HG03460 (cell line): ENCODE data around the gene TMCO1.
"Not testable (repeated sequence)": the region's sequence is repeated elsewhere in the genome, so short reads cannot be mapped to it uniquely, and the experiment has no call there.

Experiments
- ATAC-seq: cut with Tn5 transposase; IDR thresholded peaks from one replicate; pipeline ENCODE4 v1.9.1; 2021; ENCODE audit not compliant: unreplicated experiment

The TMCO1 gene

GRCh38 chr1:165747632-165748447 lies 20.8 kb downstream of the TMCO1 start:
- no peak for ATAC-seq

DNA sequence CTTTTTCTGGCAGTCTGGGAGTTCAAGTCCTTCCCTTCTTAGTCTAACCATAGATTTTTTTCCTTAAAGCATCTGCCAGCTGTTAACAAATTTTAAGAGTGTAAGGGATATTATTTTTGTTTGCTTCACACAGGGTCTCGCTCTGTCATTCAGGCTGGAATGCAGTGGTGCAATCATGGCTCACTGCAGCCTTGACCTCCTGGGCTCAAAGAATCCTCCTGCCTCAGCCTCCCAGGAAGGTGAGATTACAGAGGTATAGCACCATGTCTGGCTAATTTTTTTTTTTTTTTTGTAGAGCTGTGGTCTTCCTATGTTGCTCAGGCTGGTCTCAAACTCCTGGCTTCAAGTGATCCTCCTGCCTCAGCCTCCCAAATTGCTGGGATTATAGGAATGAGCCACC lies 23.8 kb downstream of the TMCO1 start:
- ATAC-seq = not testable (repeated sequence)

DNA sequence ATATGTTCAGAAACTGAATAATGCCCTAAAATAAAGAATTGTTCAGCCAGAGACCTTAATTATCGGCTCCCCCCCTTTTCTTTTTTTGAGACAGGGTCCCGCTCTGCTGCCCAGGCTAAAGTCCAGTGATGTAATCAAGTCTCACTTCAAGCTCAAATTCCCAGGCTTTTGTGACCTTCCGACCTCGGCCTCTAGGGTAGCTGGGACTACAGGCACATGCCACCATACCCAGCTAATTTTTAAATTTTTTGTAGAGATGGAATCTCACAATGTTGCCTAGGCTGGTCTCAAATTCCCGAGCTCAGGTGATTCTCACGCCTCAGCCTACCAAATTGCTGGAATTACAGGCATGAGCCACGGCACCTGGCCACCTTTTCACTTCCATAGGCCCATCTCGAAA lies 26.5 kb downstream of the TMCO1 start:
- no peak for ATAC-seq

- ATAC-seq = peak; percentile 98
These were observed 29.9 kb downstream of the TMCO1 start for GRCh38 chr1:165738794-165739193.

DNA sequence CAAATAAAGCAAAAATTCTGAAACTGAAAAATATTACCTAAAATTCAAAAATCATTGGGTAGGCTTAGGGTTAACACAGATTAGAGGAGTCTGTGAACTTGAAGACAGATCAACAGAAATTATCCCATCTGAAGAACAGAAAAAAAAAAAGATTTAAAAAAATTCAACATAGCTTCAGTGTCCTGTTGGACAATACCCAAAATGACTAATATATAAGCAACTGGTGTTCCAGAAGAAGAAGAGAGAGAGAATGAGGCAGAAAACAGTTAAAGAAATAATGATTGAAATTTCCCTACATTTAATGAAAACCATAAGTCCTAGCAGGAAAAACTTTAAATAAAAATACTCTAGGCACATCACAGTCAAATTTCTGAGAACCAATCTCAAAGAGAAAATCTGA lies 31.5 kb downstream of the TMCO1 start:
- ATAC-seq = no peak

GRCh38 chr1:165734906-165735305 lies 33.8 kb downstream of the TMCO1 start:
- no peak for ATAC-seq

DNA sequence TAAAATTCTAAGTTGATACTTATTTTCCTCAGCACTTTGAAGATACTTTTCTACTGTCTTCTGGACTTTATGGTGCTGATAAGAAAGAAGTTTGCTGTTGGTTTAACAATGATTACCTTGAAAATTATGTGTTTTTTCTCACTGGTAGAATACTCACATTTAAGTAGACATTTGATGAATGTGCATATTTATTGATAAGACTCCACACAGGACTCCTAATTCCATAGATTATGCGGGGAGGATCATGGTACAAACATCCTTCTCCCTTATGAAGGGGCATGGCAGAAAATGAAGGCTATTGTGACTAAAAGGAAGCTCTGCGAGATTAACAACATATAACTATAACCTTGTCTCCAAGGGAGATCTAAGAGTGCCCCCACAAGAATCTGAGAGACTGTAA lies 41.8 kb downstream of the TMCO1 start:
- no peak for ATAC-seq

DNA sequence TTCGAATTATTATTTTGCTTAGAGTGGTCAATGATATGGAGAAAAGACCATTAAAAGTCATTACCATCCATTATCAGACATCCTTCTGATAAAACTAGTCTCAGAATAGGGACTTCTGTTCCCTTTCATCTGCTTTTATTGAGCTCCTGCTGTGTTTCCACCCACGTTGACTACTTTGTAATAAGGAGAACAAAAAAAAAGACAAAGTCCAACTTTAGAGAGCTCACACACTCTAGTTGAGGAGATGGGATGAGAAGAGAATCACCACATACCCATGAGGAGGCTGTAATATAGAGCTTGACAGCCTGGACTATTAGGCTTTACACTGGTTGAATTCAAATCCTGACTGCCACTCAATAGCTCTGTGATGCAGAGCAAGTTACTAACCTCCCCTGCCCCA lies 42.5 kb downstream of the TMCO1 start:
- ATAC-seq = no peak

GRCh38 chr1:165717918-165718515 lies 50.7 kb downstream of the TMCO1 start:
- peak; percentile 75 for ATAC-seq

GRCh38 chr1:165716265-165717051 lies 52.2 kb downstream of the TMCO1 start:
- ATAC-seq = not testable (repeated sequence)

GRCh38 chr1:165712764-165713163 lies 55.9 kb downstream of the TMCO1 start:
- ATAC-seq = no peak

DNA sequence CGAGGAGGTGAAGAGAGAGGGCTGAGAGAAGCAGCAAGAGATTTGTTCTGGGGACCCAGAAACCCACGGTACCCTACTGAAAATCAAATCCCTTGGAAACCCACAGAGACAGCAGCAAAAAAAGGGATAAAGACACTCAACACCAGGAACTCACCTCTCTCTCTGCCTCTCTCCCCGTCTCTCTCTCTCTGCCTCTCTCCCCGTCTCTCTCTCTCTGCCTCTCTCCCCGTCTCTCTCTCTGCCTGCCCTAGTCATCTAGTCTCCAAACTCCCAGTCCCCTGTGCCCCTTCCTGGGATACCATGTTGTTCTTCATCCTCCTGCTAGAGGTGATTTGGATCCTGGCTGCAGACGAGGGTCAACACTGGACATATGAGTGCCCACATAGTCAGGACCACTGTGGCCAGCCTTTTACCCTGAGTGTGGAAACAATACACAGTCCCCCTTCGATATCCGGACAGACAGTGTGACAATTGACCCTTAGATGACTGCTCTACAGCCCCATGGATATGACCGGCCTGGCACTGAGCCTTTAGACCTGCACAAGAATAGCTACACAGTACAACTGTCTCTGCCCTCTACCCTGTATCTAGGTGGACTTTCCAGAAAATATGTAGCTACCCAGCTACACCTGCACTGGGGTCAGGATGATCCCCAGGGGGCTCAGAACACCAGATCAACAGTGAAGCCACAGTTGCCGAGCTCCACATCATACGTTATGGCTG lies 60.5 kb downstream of the TMCO1 start:
- no peak for ATAC-seq

GRCh38 chr1:165703648-165704047 lies 65.0 kb downstream of the TMCO1 start:
- no peak for ATAC-seq

DNA sequence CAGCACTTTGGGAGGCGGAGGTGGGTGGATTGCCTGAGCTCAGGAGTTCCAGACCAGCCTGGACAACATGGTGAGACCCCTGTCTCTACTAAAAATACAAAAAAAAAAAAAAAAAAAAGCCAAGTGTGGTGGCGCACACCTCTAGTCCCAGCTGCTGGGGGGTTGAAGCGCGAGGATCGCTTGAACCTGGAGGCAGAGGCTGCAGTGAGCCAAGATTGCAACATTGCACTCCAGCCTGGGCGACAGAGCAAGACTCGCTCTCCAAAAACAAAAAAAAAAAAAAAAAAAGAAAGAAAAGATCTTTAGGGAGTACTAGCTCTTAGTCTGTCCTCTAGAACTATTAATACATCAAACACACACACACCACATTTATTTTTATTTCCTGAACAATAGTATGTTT lies 66.7 kb downstream of the TMCO1 start:
- ATAC-seq = not testable (repeated sequence)

DNA sequence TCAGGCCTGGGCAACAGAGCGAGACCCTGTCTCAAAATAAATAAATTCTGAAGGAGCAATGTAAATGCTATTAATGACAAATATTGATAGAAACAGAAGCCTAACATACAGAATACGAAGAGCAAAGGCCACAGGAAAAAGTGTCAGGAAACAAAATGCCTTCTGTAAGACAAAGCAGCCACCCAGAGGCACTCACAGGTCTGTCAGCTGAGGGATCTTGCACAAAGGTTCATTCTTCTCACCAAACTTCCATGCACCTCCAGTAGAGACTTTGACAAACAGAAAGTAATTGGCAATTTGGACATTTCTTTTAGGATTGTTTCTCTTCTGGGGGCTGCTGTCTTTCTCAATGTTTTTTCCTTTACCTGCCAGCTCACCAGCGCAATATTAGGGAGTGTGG lies 69.1 kb downstream of the TMCO1 start:
- ATAC-seq = no peak

DNA sequence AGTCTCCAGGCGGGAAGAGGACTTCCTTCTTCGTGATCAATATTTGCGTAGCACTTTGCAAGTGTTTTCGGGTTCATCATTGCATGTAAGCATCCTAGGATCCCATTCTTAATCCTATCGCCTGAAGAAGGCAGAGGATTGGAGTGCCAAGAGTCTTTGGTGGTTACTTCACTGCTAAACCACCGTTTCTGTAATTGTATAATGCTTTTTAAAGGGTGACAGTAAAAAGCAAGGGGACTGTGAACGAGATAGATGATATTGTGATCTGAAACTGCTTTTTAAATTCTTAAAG lies 70.0 kb downstream of the TMCO1 start:
- no peak for ATAC-seq

DNA sequence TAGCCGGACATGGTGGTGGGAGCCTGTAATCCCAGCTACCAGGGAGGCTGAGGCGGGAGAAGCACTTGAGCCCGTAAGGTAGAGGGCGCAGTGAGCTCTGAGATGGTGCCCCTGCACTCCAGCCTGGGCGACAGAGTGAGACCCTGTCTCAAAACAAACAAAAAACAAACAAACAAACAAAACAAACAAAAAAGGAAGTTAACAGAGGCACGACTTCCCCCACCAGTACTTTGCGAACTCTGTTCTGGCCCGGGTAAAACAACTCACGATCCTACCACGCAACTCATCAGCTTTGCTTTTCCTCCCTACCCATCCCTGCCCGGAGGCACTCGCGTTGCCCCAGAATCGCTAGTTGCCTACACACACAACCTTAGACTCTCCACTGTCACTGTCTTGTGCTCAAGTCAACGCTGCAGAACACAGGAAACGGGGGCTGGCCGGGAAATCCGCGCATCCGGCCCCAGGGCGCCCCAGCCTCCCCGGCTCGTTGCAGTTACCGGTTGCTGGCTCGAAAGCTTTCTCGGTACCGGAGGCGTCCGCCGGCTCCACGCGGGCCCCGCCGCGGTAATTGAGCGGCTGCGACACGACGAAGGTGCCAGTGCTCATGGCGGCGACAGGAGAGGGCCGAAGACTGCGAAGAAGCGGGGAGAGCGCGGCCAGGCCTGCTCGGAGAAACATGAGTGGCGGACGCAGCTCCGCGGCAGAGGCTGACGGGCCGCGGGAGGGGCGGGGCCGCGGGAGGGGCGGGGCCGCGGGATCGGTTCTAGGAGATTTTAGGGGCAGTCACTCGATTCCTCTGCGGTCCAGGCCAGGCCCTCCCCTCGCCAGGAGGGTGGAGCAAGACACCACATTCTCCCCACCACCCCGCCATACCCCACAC lies 70.5 kb downstream of the TMCO1 start, which contains the start of gene ALDH9A1:
Gene ALDH9A1, minus strand, starts transcription at position 682 of the 880 bp plus-strand sequence. Its CDS starts 4 bp downstream, at position 678.
- peak; percentile 90 for ATAC-seq

- no peak for ATAC-seq
These were observed 71.2 kb downstream of the TMCO1 start for GRCh38 chr1:165697491-165697880.

DNA sequence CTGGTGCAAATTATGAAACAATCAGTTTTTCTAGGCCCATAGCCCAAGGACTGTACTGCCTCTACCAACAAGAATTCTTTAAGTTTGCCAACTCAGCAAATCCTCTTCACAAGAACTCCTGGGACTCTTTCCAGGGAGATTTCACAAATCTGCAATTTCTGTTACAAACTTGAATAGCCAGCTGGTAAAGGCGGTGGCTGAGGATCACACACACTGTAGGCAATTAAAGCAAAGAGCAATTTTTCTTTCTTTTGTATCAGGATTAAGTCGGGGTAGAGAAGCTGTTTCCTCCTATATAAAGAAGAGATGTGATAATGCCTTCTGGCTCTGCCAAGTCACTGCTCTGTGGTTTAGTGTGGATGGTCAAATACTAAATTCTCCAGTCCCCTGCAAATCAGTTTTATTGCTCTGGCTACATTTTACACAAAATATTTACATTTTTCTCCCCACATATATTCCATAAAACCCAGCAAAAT lies 72.0 kb downstream of the TMCO1 start:
- ATAC-seq = no peak

GRCh38 chr1:165695031-165695430 lies 73.6 kb downstream of the TMCO1 start:
- ATAC-seq = no peak
